GM12875 (cell line): ENCODE data around the gene WBP2.

ENCODE experiments used
- H3K4me3 ChIP-seq: one replicate; pipeline ENCODE4 v1.5.1; 2011; ENCODE audit warnings: low read depth, low read length, control low read depth
- CTCF ChIP-seq: IDR thresholded peaks from 2 replicates; pipeline ENCODE4 v1.5.1; 2011; ENCODE audit warnings: low read depth, mild to moderate bottlenecking, control low read depth, inconsistent platforms, low read length, moderate library complexity, borderline replicate concordance; ENCODE audit not compliant: insufficient read depth

Gene WBP2

DNA sequence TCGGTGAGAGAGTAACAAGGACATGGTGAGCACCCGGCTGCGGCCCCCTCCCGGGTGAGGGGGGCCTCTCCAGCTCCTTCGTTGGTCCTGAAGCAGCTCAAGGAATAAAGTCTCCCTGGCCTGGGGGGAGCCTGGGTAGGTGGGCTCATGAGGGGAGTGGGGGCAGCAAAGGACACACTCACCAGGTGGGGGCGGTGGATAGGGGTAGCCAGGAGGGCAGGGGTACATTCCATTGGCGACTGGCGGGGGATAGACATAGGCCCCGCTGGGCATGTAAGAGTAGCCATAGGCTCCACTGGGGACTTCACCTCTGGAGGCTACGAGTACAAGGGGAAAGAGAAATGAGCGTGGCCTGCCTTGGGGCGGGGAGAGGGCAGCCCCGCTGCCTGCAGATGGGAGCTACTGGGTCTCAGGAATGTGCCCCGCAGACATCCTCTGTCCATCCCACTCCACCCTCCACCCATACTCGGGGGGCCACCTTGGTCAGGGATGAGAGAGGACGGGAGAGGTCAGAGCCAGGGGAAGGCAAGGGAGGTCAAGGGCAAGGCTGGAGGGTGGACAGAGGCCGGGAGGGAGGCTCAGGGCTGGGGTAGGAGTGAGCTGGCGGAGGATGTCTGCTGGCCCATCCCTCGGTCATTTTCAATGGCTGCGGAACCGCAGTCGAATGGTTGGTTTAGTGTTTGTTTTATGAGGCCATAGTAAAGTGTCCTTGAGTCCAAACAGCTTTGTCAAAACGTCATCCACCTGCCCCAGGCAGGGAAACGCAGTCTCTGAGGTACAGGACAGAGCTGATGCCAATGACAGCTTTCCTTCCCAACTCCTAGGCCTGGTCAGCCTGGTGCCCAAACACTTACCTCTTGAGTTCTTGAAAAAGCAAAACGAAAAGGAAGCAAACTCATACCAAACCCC, 7.3 kb downstream of the WBP2 start:
- no peak overlapping the region for H3K4me3 ChIP-seq
- no peak for TF ChIP-seq CTCF

DNA sequence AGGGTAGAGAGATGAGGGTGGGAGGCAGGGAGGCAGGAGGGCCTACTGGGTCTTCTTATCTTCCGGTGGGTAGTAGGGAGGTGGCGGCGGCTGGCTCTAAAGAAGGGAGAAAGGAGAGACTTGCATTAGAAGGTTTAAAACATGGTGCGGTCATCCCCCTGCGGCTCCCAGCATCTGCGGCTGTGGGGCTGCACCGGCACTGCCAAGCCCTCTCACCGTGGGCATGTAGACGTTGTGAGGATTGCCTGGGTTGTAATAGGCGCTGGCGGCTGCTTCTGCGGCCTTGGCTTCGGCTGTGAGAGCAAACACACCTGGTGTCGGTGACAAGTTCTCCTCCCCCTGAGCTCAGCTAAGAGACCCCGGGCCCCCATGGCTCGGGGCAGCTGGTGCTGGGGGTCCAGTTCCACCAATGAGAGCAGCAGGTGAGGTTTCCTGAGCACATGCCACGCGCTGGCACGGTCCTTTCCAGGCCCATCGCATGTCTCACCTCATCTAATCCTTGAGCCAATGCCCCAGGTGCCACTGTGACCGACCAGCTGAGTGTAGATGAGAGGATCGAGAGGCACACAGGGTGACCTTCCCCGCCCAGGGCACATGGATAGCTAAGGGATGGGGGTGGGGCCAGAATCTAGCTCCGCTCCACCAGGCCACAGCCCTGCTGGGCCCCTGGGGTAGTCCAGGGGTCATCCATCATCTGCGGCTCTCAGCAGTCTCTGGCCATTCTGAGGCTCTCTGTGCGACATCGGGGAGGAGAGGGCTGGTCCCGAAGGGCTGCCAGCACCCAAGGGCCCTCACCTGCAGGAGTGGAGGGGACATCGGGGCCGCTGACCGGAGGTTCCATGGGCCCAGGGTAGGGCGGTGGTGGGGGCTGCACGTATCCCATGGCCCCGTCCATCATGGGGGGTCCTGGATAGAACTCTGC, 8.2 kb downstream of the WBP2 start:
- no peak overlapping the region for H3K4me3 ChIP-seq
- TF ChIP-seq CTCF = no peak

DNA sequence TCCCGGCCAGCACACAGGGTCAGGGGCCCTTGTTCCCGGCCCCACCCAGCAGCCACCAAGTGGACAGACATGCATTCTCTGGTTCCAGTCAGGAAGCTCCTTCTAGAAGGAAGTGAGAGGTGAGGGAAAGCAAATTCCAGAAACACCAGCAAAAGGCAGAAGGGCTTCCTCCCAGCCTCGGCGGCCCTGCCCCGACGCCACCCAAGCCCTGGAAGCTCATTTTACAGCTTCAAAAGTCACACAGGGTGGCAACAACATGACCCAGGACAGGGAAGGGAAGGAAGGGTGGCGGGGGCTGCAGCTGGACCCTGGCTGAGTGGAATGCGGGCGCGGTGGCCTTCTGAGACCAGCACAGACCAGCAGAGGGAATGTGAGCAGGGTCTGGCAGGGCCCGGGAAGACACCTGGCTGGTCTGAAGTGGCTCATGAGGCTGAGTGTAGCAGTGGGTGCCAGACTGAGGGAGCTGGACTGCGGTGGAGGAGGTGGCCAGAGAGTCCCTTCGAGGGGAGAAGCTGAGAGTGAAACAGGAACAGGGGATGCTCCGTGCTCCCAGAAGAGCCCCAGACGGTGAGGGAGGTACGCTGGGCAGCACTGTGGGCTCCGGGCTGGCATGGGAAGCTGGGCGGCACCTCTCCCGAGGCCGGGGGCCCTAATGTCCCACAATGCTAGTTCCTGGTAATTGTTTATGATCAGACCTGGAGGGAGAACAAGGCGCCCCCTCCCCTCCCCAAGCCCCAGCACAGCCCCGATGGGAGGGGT, 9.0 kb downstream of the WBP2 start:
- H3K4me3 ChIP-seq = no peak overlapping the region
- TF ChIP-seq CTCF = no peak

DNA sequence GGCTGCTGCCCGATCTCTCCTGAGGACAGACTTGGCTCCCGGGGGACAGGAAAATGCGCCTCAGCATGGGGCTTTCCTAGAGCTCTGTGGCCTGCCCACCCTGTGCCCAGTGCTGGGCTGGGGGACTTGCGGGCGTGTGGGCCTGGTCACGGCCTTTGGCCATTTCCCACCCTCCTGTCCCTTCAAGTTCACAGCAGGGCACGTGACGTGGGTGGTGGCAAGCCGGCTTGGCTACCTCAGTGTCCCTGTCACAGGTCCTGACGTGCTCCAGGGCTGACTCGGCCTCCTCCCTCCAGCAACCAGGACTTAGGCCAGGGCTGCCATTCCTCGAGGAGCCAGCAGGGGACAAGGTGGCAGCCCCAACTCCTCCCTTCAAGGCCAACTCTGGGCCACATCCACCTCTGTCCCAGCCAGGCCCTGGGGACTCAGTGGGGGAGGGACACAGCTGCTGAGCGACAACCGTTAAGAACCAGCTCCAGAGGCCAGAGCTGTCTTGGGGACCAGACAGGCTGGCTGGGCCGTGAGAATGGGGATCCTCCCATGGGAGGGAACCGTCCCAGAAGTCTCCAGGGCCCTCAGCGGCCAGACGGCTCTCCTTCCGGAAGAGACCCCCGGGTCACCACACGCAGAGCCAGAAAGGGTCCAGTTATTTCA, 9.9 kb downstream of the WBP2 start:
- peak; percentile 95 for TF ChIP-seq CTCF
- H3K4me3 ChIP-seq = peak overlapping the region; percentile 21

DNA sequence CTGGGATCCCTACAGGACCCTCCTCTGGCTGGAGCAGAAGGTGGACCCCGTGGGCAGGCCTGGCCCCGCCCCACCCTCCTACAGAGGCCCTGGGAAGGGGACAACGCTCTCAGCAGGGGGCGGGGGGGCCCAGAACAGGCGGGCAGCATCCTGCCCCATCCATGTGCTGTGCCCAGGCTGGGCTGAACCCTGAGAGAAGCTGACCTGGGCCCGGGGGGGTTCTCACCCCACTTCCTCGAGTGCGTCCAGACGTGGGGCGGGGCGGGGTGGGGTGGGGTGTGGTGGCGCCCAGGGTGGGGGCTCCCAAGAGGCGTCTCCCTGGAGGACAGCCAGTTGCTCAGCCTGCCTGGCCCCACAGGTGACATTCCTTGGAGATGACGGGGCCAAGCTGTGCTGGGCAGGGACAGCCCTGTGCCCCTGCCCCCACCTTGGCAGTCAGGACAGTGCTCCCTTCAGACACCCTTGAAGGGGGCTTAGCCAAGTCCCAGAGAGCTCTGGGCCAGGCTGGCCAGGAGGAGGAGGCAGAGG, 10.5 kb downstream of the WBP2 start:
- no peak for TF ChIP-seq CTCF
- H3K4me3 ChIP-seq = peak overlapping the region; percentile 56
